K562 (cell line): ENCODE measurements around the gene ELMO3. TPM values are rescaled to one million over a fixed set of nuclear protein-coding genes. Genes with fewer than 3 reads are reported as not detected.
A peak's percentile ranks its signal among the peaks of the same experiment; 100 is the strongest.

Source experiments
- FOS ChIP-seq: IDR thresholded peaks from 3 replicates; pipeline ENCODE4 v1.6.1; 2011; ENCODE audit not compliant: insufficient read length; ENCODE audit errors: extremely low read depth
- FOXP1 ChIP-seq: sonication (generic); formaldehyde crosslinking; IDR thresholded peaks from 2 replicates; pipeline ENCODE4 v1.8.0; 2022; ENCODE audit warnings: mild to moderate bottlenecking, missing genetic modification reagents
- HMGN3 ChIP-seq: IDR thresholded peaks from 2 replicates; pipeline ENCODE4 v1.6.1; 2011; ENCODE audit warnings: borderline replicate concordance, low read depth, mild to moderate bottlenecking, mixed read lengths, low read length; ENCODE audit not compliant: insufficient read length; ENCODE audit errors: extremely low read depth
- JUNB ChIP-seq: fragments of 450-650 bp; formaldehyde crosslinking; conservative IDR thresholded peaks from 2 replicates; pipeline ENCODE4 v1.4.0; 2020; ENCODE audit warnings: mild to moderate bottlenecking
- MYC ChIP-seq, 2 experiments: fragments of 250-450 bp in 1 of 2; sonication (Bioruptor Pico) in 1 of 2; IDR thresholded peaks; 2 replicates each; pipeline versions ENCODE4 v1.5.1 to v1.6.1; 2012 to 2021; ENCODE audit warnings: low read depth in 2 of 2, borderline replicate concordance in 1 of 2, improper control_type of control experiment in 1 of 2, low read length in 1 of 2, mild to moderate bottlenecking in 1 of 2, moderate library complexity in 1 of 2
- NR1H2 ChIP-seq: sonication (generic); formaldehyde crosslinking; IDR thresholded peaks from 2 replicates; pipeline ENCODE4 v1.4.0; 2020; ENCODE audit warnings: mild to moderate bottlenecking, missing genetic modification reagents
- PPARD ChIP-seq: fragments of 250-450 bp; sonication (Bioruptor Pico); IDR thresholded peaks from 2 replicates; pipeline ENCODE4 v1.8.0; 2022; ENCODE audit warnings: inconsistent platforms, mild to moderate bottlenecking, moderate library complexity
- RBM14 ChIP-seq: fragments of 200-400 bp; formaldehyde crosslinking; IDR thresholded peaks from 2 replicates; pipeline ENCODE4 v1.6.1; 2018; ENCODE audit warnings: low read depth, mild to moderate bottlenecking, low read length, moderate library complexity, borderline replicate concordance; ENCODE audit not compliant: insufficient read depth
- RBM17 ChIP-seq: fragments of 200-400 bp; formaldehyde crosslinking; IDR thresholded peaks from 2 replicates; pipeline ENCODE4 v1.6.1; 2017; ENCODE audit warnings: low read depth, mild to moderate bottlenecking, low read length, borderline replicate concordance
- SAP30 ChIP-seq: fragments of 200-600 bp; sonication (generic); IDR thresholded peaks from 2 replicates; pipeline ENCODE4 v1.6.1; 2012; ENCODE audit warnings: borderline replicate concordance, low read depth, mild to moderate bottlenecking, moderate library complexity, low read length, control low read depth, inconsistent platforms; ENCODE audit not compliant: insufficient read depth, poor library complexity, severe bottlenecking
- SNIP1 ChIP-seq: fragments of 450-650 bp; IDR thresholded peaks from 2 replicates; pipeline ENCODE4 v1.7.1; 2017; ENCODE audit warnings: low read depth, mild to moderate bottlenecking
- SP1 ChIP-seq: sonication (generic); formaldehyde crosslinking; IDR thresholded peaks from 2 replicates; pipeline ENCODE4 v1.8.1; 2022; ENCODE audit warnings: mild to moderate bottlenecking, missing genetic modification reagents
- STAG1 ChIP-seq: sonication (generic); formaldehyde crosslinking; IDR thresholded peaks from 2 replicates; pipeline ENCODE4 v1.5.0; 2020; ENCODE audit warnings: missing genetic modification reagents, borderline replicate concordance
- TAL1 ChIP-seq: fragments of 450-650 bp; IDR thresholded peaks from 2 replicates; pipeline ENCODE4 v1.6.1; 2016; ENCODE audit warnings: mild to moderate bottlenecking
- YY1 ChIP-seq, 3 experiments: IDR thresholded peaks; 2 replicates each; pipeline ENCODE4 v1.6.1; 2011; ENCODE audit warnings: low read length in 2 of 3, mild to moderate bottlenecking in 2 of 3, moderate library complexity in 2 of 3, borderline replicate concordance in 1 of 3, control low read depth in 1 of 3, low read depth in 1 of 3; ENCODE audit not compliant: insufficient read depth in 3 of 3, insufficient replicate concordance in 2 of 3, control insufficient read depth in 1 of 3, insufficient read length in 1 of 3; ENCODE audit errors: extremely low read depth in 1 of 3
- ZNF134 ChIP-seq: fragments of 250-450 bp; sonication (Bioruptor Pico); conservative IDR thresholded peaks from 2 replicates; pipeline ENCODE4 v1.4.0; 2020
- ZNF212 ChIP-seq: fragments of 450-650 bp; formaldehyde crosslinking; IDR thresholded peaks from 2 replicates; pipeline ENCODE4 v1.4.0; 2020; ENCODE audit warnings: mild to moderate bottlenecking
- ZNF324 ChIP-seq: fragments of 250-450 bp; sonication (Bioruptor Pico); IDR thresholded peaks from 2 replicates; pipeline ENCODE4 v1.4.0; 2020; ENCODE audit warnings: mild to moderate bottlenecking
- polyA plus RNA-seq, 8 experiments: library from polyadenylated mRNA; depleted of rRNA in 4 of 8; stranded (reverse) in 5 of 8; unstranded in 3 of 8; fragments of >200 nt; fragmentation: Nextera tagmentation in 2 of 8; fragmentation: Illumina TruSeq in 1 of 8; extraction: Ambion mirVana in 2 of 8; extraction: Trizol in 1 of 8; gene quantifications; 2 replicates each; pipeline versions ENCODE4 v1.2.1 to v1.2.3, GENCODE V29; 2011 to 2014; ENCODE audit warnings: inconsistent platforms in 1 of 8, missing spikeins in 1 of 8
- total RNA-seq, 7 experiments: library from RNA; depleted of rRNA in 6 of 7; stranded (reverse); fragments of >200 nt in 6 of 7; fragmentation: Illumina TruSeq in 2 of 7; extraction: Trizol in 2 of 7; gene quantifications; 2 replicates each; pipeline versions ENCODE4 v1.2.1 to v1.2.3, GENCODE V29; 2011 to 2021; ENCODE audit warnings: low replicate concordance in 1 of 7
- TF ChIP-seq, protein P1 (sequence below): IDR thresholded peaks from 2 replicates; pipeline ENCODE4 v1.6.1; 2014; ENCODE audit warnings: antibody characterized with exemption
- TF ChIP-seq, protein P2 (sequence below): fragments of 450-650 bp; IDR thresholded peaks from 2 replicates; pipeline ENCODE4 v1.6.1; 2018; ENCODE audit warnings: mild to moderate bottlenecking, low read depth; ENCODE audit not compliant: partially characterized antibody
- TF ChIP-seq, protein P3 (sequence below): sonication (generic); IDR thresholded peaks from 2 replicates; pipeline ENCODE4 v1.6.1; 2016

The ELMO3 gene
- total and polyA plus RNA-seq, 9 of the 15 experiments (the other 6 are each of a cell fraction or from before 2014, with no cell fraction given): 0.04 to 5.1 (median 1.5) TPM

DNA sequence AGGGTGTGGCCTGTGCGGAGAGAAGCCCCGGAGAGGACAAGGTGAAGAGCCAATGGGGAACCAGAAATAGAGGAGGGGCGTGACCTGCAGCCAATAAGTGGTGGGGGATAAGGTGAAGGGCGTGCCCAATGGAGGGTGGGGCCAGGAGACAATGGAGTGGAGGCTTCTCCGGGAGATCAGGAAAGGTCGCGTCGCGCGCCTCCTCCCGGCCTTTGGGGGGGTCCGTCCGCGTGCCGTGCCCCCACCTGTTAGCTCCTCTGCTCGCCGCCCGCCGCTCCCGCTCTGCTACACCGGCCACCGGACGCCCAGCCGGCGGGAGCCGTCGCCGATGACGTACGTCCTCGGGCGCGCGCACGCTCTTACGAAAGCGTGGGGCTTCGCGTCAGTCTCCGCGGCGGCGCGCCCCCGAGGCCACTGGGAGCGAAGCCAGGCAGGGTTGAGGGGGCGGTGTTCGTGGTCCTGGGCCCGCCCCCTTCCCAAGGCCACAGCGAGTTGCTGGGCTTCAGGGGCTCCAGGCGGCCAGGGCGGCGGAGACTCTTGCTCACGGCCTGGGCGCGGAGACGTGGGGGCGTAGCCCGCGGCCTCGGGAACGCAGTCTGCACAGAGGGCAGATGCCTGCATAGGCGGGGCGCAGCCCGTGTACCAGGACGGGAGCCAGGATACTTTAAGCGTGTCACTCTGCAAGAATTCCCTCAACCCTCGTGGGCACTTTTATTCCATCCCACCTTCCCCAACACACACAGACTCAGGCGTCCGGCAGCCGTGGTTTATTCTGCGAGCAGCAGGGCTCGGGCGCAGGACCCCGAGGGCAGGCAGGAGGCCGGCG lies 15.1 kb upstream of the ELMO3 start, which contains the start of gene MATCAP1 (continued):
- TF ChIP-seq, protein P1, sequence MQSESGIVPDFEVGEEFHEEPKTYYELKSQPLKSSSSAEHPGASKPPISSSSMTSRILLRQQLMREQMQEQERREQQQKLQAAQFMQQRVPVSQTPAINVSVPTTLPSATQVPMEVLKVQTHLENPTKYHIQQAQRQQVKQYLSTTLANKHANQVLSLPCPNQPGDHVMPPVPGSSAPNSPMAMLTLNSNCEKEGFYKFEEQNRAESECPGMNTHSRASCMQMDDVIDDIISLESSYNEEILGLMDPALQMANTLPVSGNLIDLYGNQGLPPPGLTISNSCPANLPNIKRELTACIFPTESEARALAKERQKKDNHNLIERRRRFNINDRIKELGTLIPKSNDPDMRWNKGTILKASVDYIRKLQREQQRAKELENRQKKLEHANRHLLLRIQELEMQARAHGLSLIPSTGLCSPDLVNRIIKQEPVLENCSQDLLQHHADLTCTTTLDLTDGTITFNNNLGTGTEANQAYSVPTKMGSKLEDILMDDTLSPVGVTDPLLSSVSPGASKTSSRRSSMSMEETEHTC: 0 out of 2 replicates have a peak, but pooled peaks have one; percentile 25
- TF ChIP-seq MYC (IDR thresholded peaks at IDR 0.05; ENCODE audit: low read depth, low read length): peak; percentile 55; the same call in 1 of the 2 replicates
- no peak for TF ChIP-seq MYC (CRISPR knock-in tag; IDR thresholded peaks at IDR 0.05; ENCODE audit: borderline replicate concordance, low read depth)
- no peak for TF ChIP-seq RBM14
- no peak for TF ChIP-seq ZNF134 (CRISPR knock-in tag)
- TF ChIP-seq PPARD (CRISPR knock-in tag): no peak
- peak; percentile 52 for TF ChIP-seq SAP30
- TF ChIP-seq SNIP1: no peak
- peak; percentile 95 for TF ChIP-seq FOS
- TF ChIP-seq ZNF212: no peak
- peak in 1 of 3 experiments; percentile 16 for TF ChIP-seq YY1 (IDR thresholded peaks at IDR 0.05; ENCODE audit: borderline replicate concordance in 1 of 3, control insufficient read depth in 1 of 3, extremely low read depth in 1 of 3, insufficient read depth in 3 of 3, insufficient read length in 1 of 3, insufficient replicate concordance in 2 of 3, low read depth in 1 of 3, low read length in 2 of 3)
- no peak for TF ChIP-seq RBM17
- TF ChIP-seq JUNB: no peak
- TF ChIP-seq HMGN3: peak; percentile 73
- TF ChIP-seq TAL1: no peak
- TF ChIP-seq NR1H2 (CRISPR knock-in tag): no peak
- no peak for TF ChIP-seq FOXP1
- TF ChIP-seq SP1 (CRISPR knock-in tag): peak; percentile 94
- TF ChIP-seq, protein P2, sequence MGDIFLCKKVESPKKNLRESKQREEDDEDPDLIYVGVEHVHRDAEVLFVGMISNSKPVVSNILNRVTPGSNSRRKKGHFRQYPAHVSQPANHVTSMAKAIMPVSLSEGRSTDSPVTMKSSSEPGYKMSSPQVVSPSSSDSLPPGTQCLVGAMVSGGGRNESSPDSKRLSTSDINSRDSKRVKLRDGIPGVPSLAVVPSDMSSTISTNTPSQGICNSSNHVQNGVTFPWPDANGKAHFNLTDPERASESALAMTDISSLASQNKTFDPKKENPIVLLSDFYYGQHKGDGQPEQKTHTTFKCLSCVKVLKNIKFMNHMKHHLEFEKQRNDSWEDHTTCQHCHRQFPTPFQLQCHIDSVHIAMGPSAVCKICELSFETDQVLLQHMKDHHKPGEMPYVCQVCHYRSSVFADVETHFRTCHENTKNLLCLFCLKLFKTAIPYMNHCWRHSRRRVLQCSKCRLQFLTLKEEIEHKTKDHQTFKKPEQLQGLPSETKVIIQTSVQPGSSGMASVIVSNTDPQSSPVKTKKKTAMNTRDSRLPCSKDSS: no peak
- TF ChIP-seq, protein P3, sequence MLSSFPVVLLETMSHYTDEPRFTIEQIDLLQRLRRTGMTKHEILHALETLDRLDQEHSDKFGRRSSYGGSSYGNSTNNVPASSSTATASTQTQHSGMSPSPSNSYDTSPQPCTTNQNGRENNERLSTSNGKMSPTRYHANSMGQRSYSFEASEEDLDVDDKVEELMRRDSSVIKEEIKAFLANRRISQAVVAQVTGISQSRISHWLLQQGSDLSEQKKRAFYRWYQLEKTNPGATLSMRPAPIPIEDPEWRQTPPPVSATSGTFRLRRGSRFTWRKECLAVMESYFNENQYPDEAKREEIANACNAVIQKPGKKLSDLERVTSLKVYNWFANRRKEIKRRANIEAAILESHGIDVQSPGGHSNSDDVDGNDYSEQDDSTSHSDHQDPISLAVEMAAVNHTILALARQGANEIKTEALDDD: no peak
- TF ChIP-seq ZNF324 (CRISPR knock-in tag): no peak
- TF ChIP-seq STAG1 (CRISPR knock-in tag): no peak
